Fibroblast of the aortic adventitia (primary cell): ENCODE measurements around the gene AP1S3. TPM values are rescaled to one million over a fixed set of nuclear protein-coding genes. Genes with fewer than 3 reads are reported as not detected.
"Not testable (repeated sequence)": the region's sequence is repeated elsewhere in the genome, so short reads cannot be mapped to it uniquely, and the experiment has no call there.

Experiments used
- DNase-seq: peaks from one replicate; pipeline ENCODE4 v3.0.0-alpha.2; 2010; ENCODE audit warnings: low read depth
- H3K4me3 ChIP-seq: 2 replicates; pipeline ENCODE4 v1.5.1; 2011; ENCODE audit warnings: low read depth, mild to moderate bottlenecking, control low read depth, low read length, moderate library complexity
- CTCF ChIP-seq: IDR thresholded peaks from 2 replicates; pipeline ENCODE4 v1.5.1; 2011; ENCODE audit warnings: mild to moderate bottlenecking, low read length, control low read depth, inconsistent platforms; ENCODE audit not compliant: insufficient read depth
- total RNA-seq: library from RNA; depleted of rRNA; stranded (reverse); fragments of >200 nt; gene quantifications from 2 replicates; pipeline ENCODE4 v1.2.3, GENCODE V29; 2012; ENCODE audit warnings: low replicate concordance

AP1S3 gene
- total RNA-seq, 1 donor = 8.1 TPM

- TF ChIP-seq CTCF = no peak
- DNase-seq = no peak
- H3K4me3 ChIP-seq = no peak overlapping the region
Observed at GRCh38 chr2:223877721-223878410, 40.5 kb upstream of the AP1S3 start.

DNA sequence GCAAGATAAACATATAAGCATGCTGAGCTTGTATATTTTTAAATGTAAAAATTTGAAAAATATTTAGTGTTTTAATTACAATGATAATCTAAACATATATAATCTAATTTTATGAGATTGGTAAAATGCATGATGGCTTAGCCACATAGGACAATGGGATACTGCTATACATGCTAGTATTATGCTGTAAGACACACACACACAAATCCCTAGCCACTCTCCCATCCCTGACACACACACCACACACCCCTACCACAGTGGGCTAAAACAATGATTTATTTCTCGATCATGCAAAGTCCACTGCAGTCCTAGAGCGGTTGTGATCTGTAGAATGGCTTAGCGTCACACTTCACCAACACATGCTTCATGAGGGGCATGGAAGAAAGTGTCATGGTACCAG is 36.3 kb upstream of the AP1S3 start:
- TF ChIP-seq CTCF = no peak
- DNase-seq = no peak
- H3K4me3 ChIP-seq = no peak overlapping the region

- not testable (repeated sequence) for H3K4me3 ChIP-seq
Observed at GRCh38 chr2:223872772-223873171, 35.4 kb upstream of the AP1S3 start.

GRCh38 chr2:223871661-223872060 is 34.3 kb upstream of the AP1S3 start:
- not testable (repeated sequence) for H3K4me3 ChIP-seq, DNase-seq

More at GRCh38 chr2:223872772-223873171, 35.4 kb upstream of the AP1S3 start:
- not testable (repeated sequence) for DNase-seq

- no peak overlapping the region for H3K4me3 ChIP-seq
- TF ChIP-seq CTCF = no peak
- DNase-seq = no peak
Observed at GRCh38 chr2:223870840-223871611, 33.6 kb upstream of the AP1S3 start.

GRCh38 chr2:223868005-223868404 is 30.6 kb upstream of the AP1S3 start:
- no peak for TF ChIP-seq CTCF
- DNase-seq = no peak

GRCh38 chr2:223865907-223866508 is 28.6 kb upstream of the AP1S3 start:
- TF ChIP-seq CTCF = no peak
- H3K4me3 ChIP-seq = no peak overlapping the region
- DNase-seq = no peak

More at GRCh38 chr2:223868005-223868404, 30.6 kb upstream of the AP1S3 start:
- H3K4me3 ChIP-seq = no peak overlapping the region
